ENCODE data around the gene ESPL1.
A peak's percentile ranks its signal among the peaks of the same experiment; 100 is the strongest.

Gene ESPL1

GRCh38 chr12:53239643-53240258, 28.3 kb upstream of the ESPL1 start:
- H3K9me3 ChIP-seq (ENCODE audit: control insufficient read depth in 5 of 5, low read length in 5 of 5) = no peaks in the 10 kb centered on the region
- H3K27me3 ChIP-seq (ENCODE audit: control insufficient read depth in 5 of 5, insufficient read depth in 4 of 5, low read length in 5 of 5) = peaks cover 0 to 10% (median 7%) of the 10 kb centered on the region in 5 donors
- H3K27ac ChIP-seq (ENCODE audit: low read depth, low read length) = no peak overlapping the region
- peaks cover 0 to 8% (median 0%) of the 10 kb centered on the region in 5 donors for H3K4me1 ChIP-seq (ENCODE audit: control insufficient read depth in 5 of 5, insufficient read depth in 5 of 5, low read length in 5 of 5)
- H3K36me3 ChIP-seq (ENCODE audit: control insufficient read depth in 5 of 5, insufficient read depth in 5 of 5, low read length in 5 of 5) = no peaks in the 10 kb centered on the region
- no peak overlapping the region for H3K9ac ChIP-seq (ENCODE audit: low read length in 5 of 5)
- H3K4me3 ChIP-seq (ENCODE audit: low read depth in 1 of 5, low read length in 5 of 5) = no peak overlapping the region

DNA sequence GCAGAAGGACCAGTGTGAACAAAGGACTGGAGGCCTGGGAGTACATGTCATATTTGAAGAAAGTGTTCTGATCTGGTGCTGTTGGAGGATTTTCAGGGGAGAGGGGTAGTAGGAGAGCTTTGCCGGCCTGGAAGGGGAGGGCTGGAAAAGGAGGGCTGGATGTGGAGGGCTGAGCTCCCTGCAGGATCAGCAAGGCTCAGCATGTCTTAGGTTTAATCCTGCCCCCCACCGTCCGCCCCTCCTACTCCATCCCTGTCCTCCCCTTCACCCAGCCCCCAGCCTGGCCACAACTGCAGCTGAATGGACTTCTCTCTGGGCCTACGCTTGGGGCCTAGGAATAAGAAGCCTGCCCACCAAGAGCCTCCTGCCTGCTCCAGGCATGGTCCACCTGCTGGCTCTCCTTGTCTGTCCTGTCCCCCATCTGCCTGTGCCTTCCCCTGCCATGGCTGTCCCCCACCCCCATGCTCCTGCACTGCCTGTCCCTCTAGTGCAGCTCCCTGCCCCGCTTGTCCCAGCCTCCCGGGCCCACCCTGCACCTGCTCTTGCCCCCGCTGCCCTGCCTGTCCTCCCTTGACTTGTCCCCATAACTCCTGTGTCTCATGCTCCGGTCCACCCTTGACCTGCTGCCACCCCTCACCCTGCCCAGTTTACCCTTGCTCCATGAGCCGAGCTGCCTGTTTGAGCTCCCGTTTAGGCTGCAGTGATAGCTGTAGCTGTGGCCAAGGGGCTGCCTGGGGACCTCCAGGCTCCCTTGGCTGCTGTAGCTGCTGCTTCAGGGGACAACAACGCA, 26.3 kb upstream of the ESPL1 start:
- Histone ChIP-seq H3K27ac (ENCODE audit: low read depth, low read length) (no peak overlapping the region), H3K4me1 (ENCODE audit: control insufficient read depth in 5 of 5, insufficient read depth in 5 of 5, low read length in 5 of 5) (peaks cover 0 to 8% (median 0%) of the 10 kb centered on the region in 5 donors), H3K9me3 (ENCODE audit: control insufficient read depth in 5 of 5, low read length in 5 of 5) (no peaks in the 10 kb centered on the region), H3K27me3 (ENCODE audit: control insufficient read depth in 5 of 5, insufficient read depth in 4 of 5, low read length in 5 of 5) (peaks cover 0 to 7% (median 4%) of the 10 kb centered on the region in 5 donors), H3K9ac (ENCODE audit: low read length in 5 of 5) (no peak overlapping the region), H3K36me3 (ENCODE audit: control insufficient read depth in 5 of 5, insufficient read depth in 5 of 5, low read length in 5 of 5) (no peaks in the 10 kb centered on the region), H3K4me3 (ENCODE audit: low read depth in 1 of 5, low read length in 5 of 5) (no peak overlapping the region)

DNA sequence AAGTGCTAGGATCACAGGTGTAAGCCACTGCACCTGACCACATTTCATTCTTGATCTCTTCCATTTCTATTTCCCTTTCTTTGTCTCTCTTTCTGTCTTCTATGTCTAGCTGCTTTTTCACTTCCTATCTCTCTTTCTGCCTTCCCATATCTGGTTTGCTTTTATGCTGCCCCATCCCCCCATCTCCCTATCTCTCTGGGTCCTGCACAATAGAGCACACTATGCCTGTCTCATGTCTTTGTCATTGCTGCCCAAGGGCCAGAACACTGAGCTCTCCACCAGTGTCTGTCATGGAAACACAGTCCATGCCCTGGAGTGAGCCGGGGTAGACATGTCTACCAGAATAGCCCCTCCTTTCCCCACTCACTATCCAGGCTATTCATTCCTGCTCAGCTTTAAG, 23.8 kb upstream of the ESPL1 start:
- H3K27me3 ChIP-seq (ENCODE audit: control insufficient read depth in 5 of 5, insufficient read depth in 4 of 5, low read length in 5 of 5) = peaks cover 0 to 7% (median 4%) of the 10 kb centered on the region in 5 donors
- H3K4me3 ChIP-seq (ENCODE audit: low read depth in 1 of 5, low read length in 5 of 5) = no peak overlapping the region
- no peak overlapping the region for H3K27ac ChIP-seq (ENCODE audit: low read depth, low read length)
- no peaks in the 10 kb centered on the region for H3K9me3 ChIP-seq (ENCODE audit: control insufficient read depth in 5 of 5, low read length in 5 of 5)
- H3K9ac ChIP-seq (ENCODE audit: low read length in 5 of 5) = no peak overlapping the region
- no peaks in the 10 kb centered on the region for H3K36me3 ChIP-seq (ENCODE audit: control insufficient read depth in 5 of 5, insufficient read depth in 5 of 5, low read length in 5 of 5)
- H3K4me1 ChIP-seq (ENCODE audit: control insufficient read depth in 5 of 5, insufficient read depth in 5 of 5, low read length in 5 of 5) = peaks cover 0 to 8% (median 0%) of the 10 kb centered on the region in 5 donors

DNA sequence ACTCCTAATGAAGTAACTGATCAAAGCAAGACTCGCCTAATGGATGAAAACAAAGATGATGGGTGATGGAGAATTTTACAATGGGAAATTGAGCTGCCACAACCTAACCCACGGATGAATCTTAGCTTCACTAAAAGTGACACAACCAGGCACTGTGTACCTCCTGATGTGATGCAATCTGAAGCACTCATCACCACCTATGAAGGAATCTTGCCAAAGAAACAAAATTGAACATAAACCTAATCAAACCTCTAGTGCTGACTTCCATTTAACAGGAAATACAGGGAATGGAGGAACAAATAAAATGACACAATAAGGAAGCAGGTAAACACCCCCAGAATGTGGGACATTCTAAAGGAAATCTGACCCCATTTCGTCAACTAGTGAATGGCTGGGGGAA, 22.8 kb upstream of the ESPL1 start:
- peaks cover 0 to 8% (median 0%) of the 10 kb centered on the region in 5 donors for H3K4me1 ChIP-seq (ENCODE audit: control insufficient read depth in 5 of 5, insufficient read depth in 5 of 5, low read length in 5 of 5)
- H3K9ac ChIP-seq (ENCODE audit: low read length in 5 of 5) = no peak overlapping the region
- H3K4me3 ChIP-seq (ENCODE audit: low read depth in 1 of 5, low read length in 5 of 5) = no peak overlapping the region
- peaks cover 0 to 7% (median 4%) of the 10 kb centered on the region in 5 donors for H3K27me3 ChIP-seq (ENCODE audit: control insufficient read depth in 5 of 5, insufficient read depth in 4 of 5, low read length in 5 of 5)
- H3K36me3 ChIP-seq (ENCODE audit: control insufficient read depth in 5 of 5, insufficient read depth in 5 of 5, low read length in 5 of 5) = no peaks in the 10 kb centered on the region
- no peaks in the 10 kb centered on the region for H3K9me3 ChIP-seq (ENCODE audit: control insufficient read depth in 5 of 5, low read length in 5 of 5)
- no peak overlapping the region for H3K27ac ChIP-seq (ENCODE audit: low read depth, low read length)

DNA sequence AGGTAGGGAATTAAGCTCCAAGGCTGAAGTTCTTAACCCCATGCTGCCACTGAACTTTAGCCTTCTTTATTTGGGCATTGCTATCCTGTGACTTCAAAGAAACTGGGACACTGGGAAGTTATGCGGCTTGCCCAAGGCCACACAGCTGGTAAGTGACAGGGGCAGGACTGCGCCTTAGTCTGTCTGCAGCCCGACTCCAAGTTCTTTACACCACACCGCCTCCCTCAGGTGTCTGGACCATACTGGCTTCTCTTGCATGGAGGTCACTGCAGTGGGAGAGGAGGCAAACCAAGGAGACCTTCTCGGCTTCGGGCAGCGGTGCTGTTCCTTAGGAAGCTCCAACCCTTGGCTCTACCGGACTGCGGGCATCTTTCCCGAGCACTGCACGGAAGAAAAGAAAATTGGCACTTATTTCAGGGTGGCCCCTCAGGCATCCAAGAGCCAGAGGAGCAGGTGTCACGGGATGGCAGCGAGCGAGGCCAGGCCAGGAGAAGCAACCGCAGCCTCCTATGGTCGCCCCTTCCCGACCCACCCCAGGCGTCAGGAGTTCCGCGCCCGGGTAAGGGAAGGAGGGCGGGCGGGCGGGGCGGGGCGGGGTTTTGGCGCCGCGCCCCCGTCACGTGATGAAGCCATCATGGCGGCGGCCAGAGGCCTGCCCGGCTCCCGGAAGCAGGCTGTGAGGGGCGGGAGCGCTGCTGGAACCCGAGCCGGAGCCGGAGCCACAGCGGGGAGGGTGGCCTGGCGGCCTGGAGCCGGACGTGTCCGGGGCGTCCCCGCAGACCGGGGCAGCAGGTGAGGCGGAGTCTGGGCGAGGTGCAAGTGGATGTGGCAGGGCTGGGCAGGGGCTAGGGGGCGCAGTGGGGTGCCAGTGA, 16.4 kb upstream of the ESPL1 start:
- peaks cover 0 to 22% (median 20%) of the 10 kb centered on the region in 5 donors for H3K36me3 ChIP-seq (ENCODE audit: control insufficient read depth in 5 of 5, insufficient read depth in 5 of 5, low read length in 5 of 5)
- no peaks in the 10 kb centered on the region for H3K27me3 ChIP-seq (ENCODE audit: control insufficient read depth in 5 of 5, insufficient read depth in 4 of 5, low read length in 5 of 5)
- H3K9me3 ChIP-seq (ENCODE audit: control insufficient read depth in 5 of 5, low read length in 5 of 5) = no peaks in the 10 kb centered on the region
- H3K4me1 ChIP-seq (ENCODE audit: control insufficient read depth in 5 of 5, insufficient read depth in 5 of 5, low read length in 5 of 5) = peaks cover 9 to 31% (median 30%) of the 10 kb centered on the region in 5 donors
- H3K27ac ChIP-seq (ENCODE audit: low read depth, low read length) = peak overlapping the region; percentile 91
- peak overlapping the region; percentile 86 to 94 (median 92) for H3K9ac ChIP-seq (ENCODE audit: low read length in 5 of 5)
- H3K4me3 ChIP-seq (ENCODE audit: low read depth in 1 of 5, low read length in 5 of 5) = peak overlapping the region; percentile 81 to 96 (median 88)

DNA sequence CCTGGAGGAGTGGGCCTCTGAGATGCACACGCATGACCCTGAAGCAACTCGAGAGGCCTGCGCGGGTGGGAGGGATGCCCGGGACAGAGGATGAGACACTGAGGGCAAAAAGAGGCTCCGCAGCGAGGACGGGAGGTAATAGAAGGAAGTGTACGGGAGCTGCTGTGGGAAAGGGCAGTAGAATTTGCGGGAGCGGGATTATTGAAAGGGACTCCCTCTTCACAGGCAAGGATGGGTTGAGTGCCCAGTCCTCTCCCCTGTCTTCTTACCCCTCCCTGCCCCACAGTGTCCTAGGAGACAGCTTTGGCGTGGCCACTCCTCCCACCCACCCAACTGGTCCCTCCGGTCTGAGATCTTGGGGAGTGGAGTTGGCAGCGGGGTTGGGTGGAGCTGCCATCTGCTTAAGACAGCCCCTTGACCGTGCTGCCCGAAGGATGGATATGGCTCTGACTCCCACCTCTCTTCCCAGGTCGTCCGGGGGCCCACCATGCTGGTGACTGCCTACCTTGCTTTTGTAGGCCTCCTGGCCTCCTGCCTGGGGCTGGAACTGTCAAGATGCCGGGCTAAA, 15.7 kb upstream of the ESPL1 start:
- Histone ChIP-seq H3K27ac (ENCODE audit: low read depth, low read length) (peak overlapping the region; percentile 91), H3K27me3 (ENCODE audit: control insufficient read depth in 5 of 5, insufficient read depth in 4 of 5, low read length in 5 of 5) (no peaks in the 10 kb centered on the region), H3K9ac (ENCODE audit: low read length in 5 of 5) (peak overlapping the region; percentile 86 to 94 (median 92)), H3K4me1 (ENCODE audit: control insufficient read depth in 5 of 5, insufficient read depth in 5 of 5, low read length in 5 of 5) (peaks cover 9 to 31% (median 30%) of the 10 kb centered on the region in 5 donors), H3K4me3 (ENCODE audit: low read depth in 1 of 5, low read length in 5 of 5) (peak overlapping the region; percentile 81 to 96 (median 88)), H3K36me3 (ENCODE audit: control insufficient read depth in 5 of 5, insufficient read depth in 5 of 5, low read length in 5 of 5) (peaks cover 0 to 22% (median 20%) of the 10 kb centered on the region in 5 donors), H3K9me3 (ENCODE audit: control insufficient read depth in 5 of 5, low read length in 5 of 5) (no peaks in the 10 kb centered on the region)

DNA sequence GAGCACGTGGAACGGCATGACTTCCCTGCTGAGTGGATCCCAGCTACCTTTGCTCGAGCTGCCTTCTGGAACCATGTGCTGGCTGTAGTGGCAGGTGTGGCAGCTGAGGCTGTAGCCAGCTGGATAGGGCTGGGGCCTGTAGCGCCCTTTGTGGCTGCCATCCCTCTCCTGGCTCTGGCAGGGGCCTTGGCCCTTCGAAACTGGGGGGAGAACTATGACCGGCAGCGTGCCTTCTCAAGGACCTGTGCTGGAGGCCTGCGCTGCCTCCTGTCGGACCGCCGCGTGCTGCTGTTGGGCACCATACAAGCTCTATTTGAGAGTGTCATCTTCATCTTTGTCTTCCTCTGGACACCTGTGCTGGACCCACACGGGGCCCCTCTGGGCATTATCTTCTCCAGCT, 14.8 kb upstream of the ESPL1 start:
- peaks cover 9 to 31% (median 30%) of the 10 kb centered on the region in 5 donors for H3K4me1 ChIP-seq (ENCODE audit: control insufficient read depth in 5 of 5, insufficient read depth in 5 of 5, low read length in 5 of 5)
- peak overlapping the region in 3 of 5 donors; percentile 81 to 89 (median 83) for H3K4me3 ChIP-seq (ENCODE audit: low read depth in 1 of 5, low read length in 5 of 5)
- H3K9ac ChIP-seq (ENCODE audit: low read length in 5 of 5) = peak overlapping the region in 3 of 5 donors; percentile 44 to 94 (median 92)
- no peaks in the 10 kb centered on the region for H3K9me3 ChIP-seq (ENCODE audit: control insufficient read depth in 5 of 5, low read length in 5 of 5)
- H3K36me3 ChIP-seq (ENCODE audit: control insufficient read depth in 5 of 5, insufficient read depth in 5 of 5, low read length in 5 of 5) = peaks cover 0 to 22% (median 20%) of the 10 kb centered on the region in 5 donors
- peak overlapping the region; percentile 91 for H3K27ac ChIP-seq (ENCODE audit: low read depth, low read length)
- H3K27me3 ChIP-seq (ENCODE audit: control insufficient read depth in 5 of 5, insufficient read depth in 4 of 5, low read length in 5 of 5) = no peaks in the 10 kb centered on the region

DNA sequence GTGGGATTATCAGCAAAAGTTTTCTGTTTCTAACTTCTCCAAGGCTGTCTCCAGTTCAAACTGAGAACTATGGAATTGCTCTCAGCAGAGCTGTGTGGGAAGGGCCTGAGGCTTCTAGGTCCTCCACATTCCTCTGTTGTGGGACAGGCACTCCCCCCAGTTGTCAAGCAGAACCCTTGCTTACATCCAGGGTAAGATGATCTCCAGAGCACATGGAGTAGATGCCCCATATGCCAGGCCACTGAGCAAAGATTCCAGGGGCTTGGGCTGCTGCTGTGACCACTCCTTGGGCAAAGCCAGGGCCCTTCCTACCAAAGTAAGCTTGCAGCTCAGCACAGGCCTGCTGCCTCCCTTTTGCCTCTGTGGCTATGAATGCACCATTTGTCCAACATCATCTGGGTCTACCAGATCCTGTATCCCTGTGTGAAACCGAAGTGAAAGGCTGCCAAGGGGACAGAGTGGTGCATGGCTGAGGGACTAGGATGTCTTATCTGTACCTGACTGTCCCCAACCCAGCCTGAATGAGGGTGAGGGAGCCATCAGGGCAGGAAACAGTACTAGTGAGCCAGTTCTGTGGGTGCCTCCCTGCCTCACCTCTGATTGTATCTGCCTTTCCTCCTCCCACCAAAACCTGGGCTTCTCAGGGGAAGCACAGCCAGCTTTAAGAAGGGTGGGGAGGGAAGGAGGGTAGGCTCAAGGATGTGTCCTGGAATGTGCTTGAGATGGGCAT, 13.1 kb upstream of the ESPL1 start:
- peaks cover 0 to 22% (median 20%) of the 10 kb centered on the region in 5 donors for H3K36me3 ChIP-seq (ENCODE audit: control insufficient read depth in 5 of 5, insufficient read depth in 5 of 5, low read length in 5 of 5)
- H3K27me3 ChIP-seq (ENCODE audit: control insufficient read depth in 5 of 5, insufficient read depth in 4 of 5, low read length in 5 of 5) = no peaks in the 10 kb centered on the region
- peaks cover 9 to 31% (median 30%) of the 10 kb centered on the region in 5 donors for H3K4me1 ChIP-seq (ENCODE audit: control insufficient read depth in 5 of 5, insufficient read depth in 5 of 5, low read length in 5 of 5)
- no peak overlapping the region for H3K4me3 ChIP-seq (ENCODE audit: low read depth in 1 of 5, low read length in 5 of 5)
- no peaks in the 10 kb centered on the region for H3K9me3 ChIP-seq (ENCODE audit: control insufficient read depth in 5 of 5, low read length in 5 of 5)
- H3K9ac ChIP-seq (ENCODE audit: low read length in 5 of 5) = no peak overlapping the region
- no peak overlapping the region for H3K27ac ChIP-seq (ENCODE audit: low read depth, low read length)

DNA sequence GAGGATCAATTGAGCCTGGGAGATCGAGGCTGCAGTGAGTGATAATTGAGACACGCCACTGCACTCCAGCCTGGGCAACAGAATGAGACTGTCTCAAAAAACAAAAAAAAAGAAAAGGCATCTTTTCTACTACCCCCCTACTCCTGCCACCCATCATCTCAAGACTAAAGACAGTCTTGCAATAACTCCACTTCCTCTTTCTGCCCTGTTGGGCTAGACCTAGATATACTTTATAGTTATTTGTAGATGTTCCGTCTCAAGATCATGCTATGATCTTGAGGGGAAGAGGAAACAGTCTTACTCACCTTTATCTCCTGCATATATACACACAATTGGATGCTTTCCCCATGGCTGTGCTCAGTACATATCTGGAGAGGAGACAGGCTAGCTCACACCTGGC, 12.1 kb upstream of the ESPL1 start:
- Histone ChIP-seq H3K9ac (ENCODE audit: low read length in 5 of 5) (no peak overlapping the region), H3K27ac (ENCODE audit: low read depth, low read length) (no peak overlapping the region), H3K27me3 (ENCODE audit: control insufficient read depth in 5 of 5, insufficient read depth in 4 of 5, low read length in 5 of 5) (no peaks in the 10 kb centered on the region), H3K4me1 (ENCODE audit: control insufficient read depth in 5 of 5, insufficient read depth in 5 of 5, low read length in 5 of 5) (peaks cover 7 to 29% (median 27%) of the 10 kb centered on the region in 5 donors), H3K4me3 (ENCODE audit: low read depth in 1 of 5, low read length in 5 of 5) (no peak overlapping the region), H3K9me3 (ENCODE audit: control insufficient read depth in 5 of 5, low read length in 5 of 5) (no peaks in the 10 kb centered on the region), H3K36me3 (ENCODE audit: control insufficient read depth in 5 of 5, insufficient read depth in 5 of 5, low read length in 5 of 5) (peaks cover 0 to 22% (median 20%) of the 10 kb centered on the region in 5 donors)

Data from subcutaneous abdominal adipose tissue (tissue), 5 donors.